K562 (cell line): Measurements from ENCODE around the gene CDH18. TPM values are rescaled to one million over a fixed set of nuclear protein-coding genes. Genes with fewer than 3 reads are reported as not detected.

Experiments
- ATAC-seq: fragments of 200-7000 bp; cut with Tn5 transposase; 3 replicates; pipeline ENCODE4 v1.9.1; 2020; ENCODE audit warnings: moderate library complexity
- BruUV-seq: library from RNA; stranded (reverse); fragments of 400-500 nt; replicated peaks from 2 replicates; lab custom pipeline; 2021; lab: Mats Ljungman, UMichigan
- CTCF ChIA-PET: fragments of 300-600 bp; formaldehyde crosslinking; extraction: SDS; loops from one replicate; lab custom pipeline; 2021; ENCODE audit warnings: low intra/inter-chr PET ratio; lab: Yijun Ruan, JAX
- POLR2A ChIA-PET: fragments of 300-600, 350-650 bp; sonication (Branson Sonifier 250); formaldehyde crosslinking; extraction: SDS; loops from one replicate; lab custom pipeline; 2021; ENCODE audit warnings: antibody characterized with exemption, inconsistent platforms; lab: Yijun Ruan, JAX
- DNase-seq, 4 experiments: peaks; one replicate each; pipeline versions ENCODE4 v3.0.0 to v3.0.0-alpha.2; 2011 to 2018; ENCODE audit warnings: low spot score in 3 of 4, mixed read lengths in 3 of 4; ENCODE audit errors: extremely low read depth in 1 of 4
- FAIRE-seq: peaks from 2 replicates; lab custom pipeline; 2011; peaks lifted over from hg19 to GRCh38; lab: Jason Lieb, UNC
- H2AFZ ChIP-seq: 2 replicates; pipeline ENCODE4 v1.6.0; 2011; ENCODE audit warnings: low read depth, low read length, control low read depth, inconsistent platforms
- H3K27ac ChIP-seq: fragments of 200-600 bp; 3 replicates; pipeline ENCODE4 v1.8.0; 2011; ENCODE audit warnings: low read depth, mild to moderate bottlenecking, control low read depth, inconsistent platforms, low read length, moderate library complexity, mixed read lengths; ENCODE audit errors: extremely low read depth
- H3K27me3 ChIP-seq, 2 experiments: fragments of 300-600 bp in 1 of 2; 2 replicates in 1 of 2; 3 replicates in 1 of 2; pipeline versions ENCODE4 v1.6.0 to v1.8.0; 2011; ENCODE audit warnings: inconsistent platforms in 2 of 2, low read length in 2 of 2, mild to moderate bottlenecking in 1 of 2, mixed read lengths in 1 of 2, moderate library complexity in 1 of 2; ENCODE audit not compliant: control insufficient read depth in 2 of 2, insufficient read depth in 2 of 2
- H3K36me3 ChIP-seq: fragments of 300-600 bp; 3 replicates; pipeline ENCODE4 v1.8.0; 2011; ENCODE audit warnings: mild to moderate bottlenecking, low read length, inconsistent platforms; ENCODE audit not compliant: control insufficient read depth, insufficient read depth
- H3K4me1 ChIP-seq, 2 experiments: fragments of 200-600 bp in 1 of 2; replicated peaks in 1 of 2; 2 replicates in 1 of 2; 3 replicates in 1 of 2; pipeline versions ENCODE4 v1.5.1 to v1.8.0; 2011; ENCODE audit warnings: inconsistent platforms in 2 of 2, low read length in 2 of 2, mild to moderate bottlenecking in 1 of 2, mixed read lengths in 1 of 2, moderate library complexity in 1 of 2; ENCODE audit not compliant: control insufficient read depth in 2 of 2, insufficient read depth in 2 of 2
- H3K4me2 ChIP-seq: 2 replicates; pipeline ENCODE4 v1.6.1; 2011; ENCODE audit warnings: low read length, control low read depth, inconsistent platforms, mixed read lengths; ENCODE audit not compliant: insufficient read depth
- H3K4me3 ChIP-seq: fragments of 200-600 bp; sonication (generic), shearing (Covaris generic); 2 replicates; pipeline ENCODE4 v1.5.1; 2016; ENCODE audit warnings: control low read depth, inconsistent platforms
- H3K79me2 ChIP-seq: fragments of 200-600 bp; 3 replicates; pipeline ENCODE4 v1.8.0; 2011; ENCODE audit warnings: low read length, inconsistent platforms; ENCODE audit not compliant: control insufficient read depth, insufficient read depth
- H3K9ac ChIP-seq, 2 experiments: 2 replicates each; pipeline versions ENCODE4 v1.6.0 to v1.6.1; 2011; ENCODE audit warnings: low read depth in 2 of 2, low read length in 2 of 2, control low read depth in 1 of 2, inconsistent platforms in 1 of 2, mild to moderate bottlenecking in 1 of 2, mixed read lengths in 1 of 2; ENCODE audit not compliant: insufficient read depth in 1 of 2
- H3K9me1 ChIP-seq: one replicate; pipeline ENCODE4 v1.6.0; 2011; ENCODE audit warnings: inconsistent platforms, mild to moderate bottlenecking, low read length, moderate library complexity; ENCODE audit not compliant: control insufficient read depth, insufficient read depth
- H3K9me3 ChIP-seq: replicated peaks from 2 replicates; pipeline ENCODE4 v1.5.1; 2011; ENCODE audit warnings: low read depth, low read length, inconsistent platforms; ENCODE audit not compliant: control insufficient read depth, insufficient read depth
- H4K20me1 ChIP-seq: replicated peaks from 2 replicates; pipeline ENCODE4 v1.6.1; 2011; ENCODE audit warnings: low read length, inconsistent platforms, mixed read lengths; ENCODE audit not compliant: control insufficient read depth, insufficient read depth
- ARNT ChIP-seq, 2 experiments: fragments of 450-650 bp; IDR thresholded peaks; 2 replicates each; pipeline ENCODE4 v1.6.1; 2016; ENCODE audit warnings: mild to moderate bottlenecking in 1 of 2
- CREBBP ChIP-seq: IDR thresholded peaks from one replicate; pipeline ENCODE4 v1.6.1; 2012; ENCODE audit warnings: low read depth, mild to moderate bottlenecking, control low read depth, inconsistent platforms, low read length
- ELF2 ChIP-seq: fragments of 250-450 bp; sonication (Bioruptor Pico); IDR thresholded peaks from 2 replicates; pipeline ENCODE4 v1.5.0; 2021; ENCODE audit warnings: mild to moderate bottlenecking
- IFI16 ChIP-seq: fragments of 250-450 bp; sonication (Bioruptor Pico); IDR thresholded peaks from 2 replicates; pipeline ENCODE4 v2.1.2; 2022; ENCODE audit warnings: mild to moderate bottlenecking, inconsistent platforms
- KHSRP ChIP-seq: fragments of 450-650 bp; IDR thresholded peaks from 2 replicates; pipeline ENCODE4 v1.6.1; 2017
- KLF1 ChIP-seq: fragments of 450-650 bp; IDR thresholded peaks from 2 replicates; pipeline ENCODE4 v1.6.1; 2016; ENCODE audit warnings: missing genetic modification characterization, missing compliant biosample characterization
- MCM3 ChIP-seq: fragments of 450-650 bp; IDR thresholded peaks from 2 replicates; pipeline ENCODE4 v1.6.1; 2016
- MTA1 ChIP-seq: fragments of 450-650 bp; IDR thresholded peaks from 2 replicates; pipeline ENCODE4 v1.6.1; 2017; ENCODE audit warnings: borderline replicate concordance
- SREBF2 ChIP-seq: sonication (generic); formaldehyde crosslinking; IDR thresholded peaks from 2 replicates; pipeline ENCODE4 v1.4.0; 2020; ENCODE audit warnings: mild to moderate bottlenecking, missing genetic modification reagents
- WGBS: fragments of 100-300 bp; shearing (Covaris generic); methylation state at CpG from one replicate; pipeline ENCODE4 v1.1.6; 2016; ENCODE audit warnings: low coverage, mixed read lengths; ENCODE audit not compliant: insufficient coverage; ENCODE audit errors: missing lambda C conversion rate; 5-methylcytosine and 5-hydroxymethylcytosine counted together
- in situ Hi-C: fragments of 300-500 bp; cut with MboI; formaldehyde crosslinking; loops from 4 replicates; pipeline ENCODE4 v1.15.0; 2018; ENCODE audit warnings: inconsistent platforms, mixed read lengths
- intact Hi-C: fragments of 100-400 bp; cut with micrococcal nuclease; formaldehyde crosslinking; loops from 2 replicates; pipeline ENCODE4 v1.14.2; 2022
- polyA plus RNA-seq, 8 experiments: library from polyadenylated mRNA; depleted of rRNA in 4 of 8; stranded (reverse) in 5 of 8; unstranded in 3 of 8; fragments of >200 nt; fragmentation: Nextera tagmentation in 2 of 8; fragmentation: Illumina TruSeq in 1 of 8; extraction: Ambion mirVana in 2 of 8; extraction: Trizol in 1 of 8; gene quantifications; 2 replicates each; pipeline versions ENCODE4 v1.2.1 to v1.2.3, GENCODE V29; 2011 to 2014; ENCODE audit warnings: inconsistent platforms in 1 of 8, missing spikeins in 1 of 8
- total RNA-seq, 7 experiments: library from RNA; depleted of rRNA in 6 of 7; stranded (reverse); fragments of >200 nt in 6 of 7; fragmentation: Illumina TruSeq in 2 of 7; extraction: Trizol in 2 of 7; gene quantifications; 2 replicates each; pipeline versions ENCODE4 v1.2.1 to v1.2.3, GENCODE V29; 2011 to 2021; ENCODE audit warnings: low replicate concordance in 1 of 7
- TF ChIP-seq, protein P1 (sequence below): fragments of 450-650 bp; formaldehyde crosslinking; IDR thresholded peaks from 2 replicates; pipeline ENCODE4 v1.4.0; 2020; ENCODE audit warnings: mild to moderate bottlenecking, mixed read lengths
- TF ChIP-seq, protein P2 (sequence below), 2 experiments: fragments of 450-650 bp; conservative IDR thresholded peaks; 2 replicates each; pipeline ENCODE4 v1.6.1; 2017; ENCODE audit warnings: mild to moderate bottlenecking in 2 of 2, moderate library complexity in 2 of 2
- TF ChIP-seq, protein P3 (sequence below): fragments of 450-650 bp; formaldehyde crosslinking; IDR thresholded peaks from 2 replicates; pipeline ENCODE4 v1.4.0; 2020; ENCODE audit warnings: mild to moderate bottlenecking, moderate library complexity
- TF ChIP-seq, protein P4 (sequence below): sonication (generic); formaldehyde crosslinking; IDR thresholded peaks from 2 replicates; pipeline ENCODE4 v1.8.1; 2023; ENCODE audit warnings: mild to moderate bottlenecking, missing genetic modification reagents
- TF ChIP-seq, protein P5 (sequence below): fragments of 150-350 bp; IDR thresholded peaks from 2 replicates; pipeline ENCODE4 v1.6.1; 2014; ENCODE audit warnings: low read depth, mild to moderate bottlenecking, low read length, borderline replicate concordance

CDH18 gene
- total and polyA plus RNA-seq, 9 of the 15 experiments (the other 6 are each of a cell fraction or from before 2014, with no cell fraction given) = 0.18 to 1.4 (median 0.31) TPM

DNA sequence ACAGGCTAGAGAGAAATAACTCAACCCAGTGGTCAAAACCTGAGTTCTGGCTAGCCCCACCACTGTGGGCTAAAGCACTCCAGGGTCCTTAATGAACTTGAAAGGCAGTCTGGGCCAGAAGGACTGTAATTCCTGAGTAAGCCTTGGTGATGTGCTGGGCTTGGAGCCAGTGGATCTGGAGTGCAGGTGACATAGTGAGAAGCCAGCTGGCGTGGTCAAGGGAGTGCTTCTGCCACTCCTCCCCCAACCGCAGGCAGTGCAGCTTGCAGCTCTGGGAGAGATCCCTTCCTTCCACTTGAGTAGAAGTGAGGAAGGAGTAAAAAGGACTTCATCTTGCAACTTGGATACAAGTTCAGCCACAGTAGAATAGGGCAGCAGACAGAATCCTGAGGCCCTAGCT lies 424.0 kb downstream of the CDH18 start:
- no peak overlapping the region for H3K4me2 ChIP-seq
- in situ Hi-C loops = no loop called here
- no peaks in the 10 kb centered on the region for H3K36me3 ChIP-seq
- H3K4me3 ChIP-seq = no peak overlapping the region
- CTCF ChIA-PET = no interaction called here
- H3K27me3 ChIP-seq = no peaks in the 10 kb centered on the region
- no peak overlapping the region for H2AFZ ChIP-seq
- no peak overlapping the region for H3K27ac ChIP-seq
- no peaks in the 10 kb centered on the region for H3K9me3 ChIP-seq
- POLR2A ChIA-PET = no interaction called here
- H3K79me2 ChIP-seq = no peaks in the 10 kb centered on the region
- no peak overlapping the region for H3K9ac ChIP-seq
- WGBS = 0% methylated on average over 2 of the region's 2 CpGs
- no peaks in the 10 kb centered on the region for H3K4me1 ChIP-seq
- ATAC-seq = no peak
- intact Hi-C loops = no loop called here
- no peak for TF ChIP-seq MTA1
- TF ChIP-seq KLF1 = no peak
- TF ChIP-seq ELF2 (CRISPR knock-in tag) = no peak
- TF ChIP-seq, protein P1, sequence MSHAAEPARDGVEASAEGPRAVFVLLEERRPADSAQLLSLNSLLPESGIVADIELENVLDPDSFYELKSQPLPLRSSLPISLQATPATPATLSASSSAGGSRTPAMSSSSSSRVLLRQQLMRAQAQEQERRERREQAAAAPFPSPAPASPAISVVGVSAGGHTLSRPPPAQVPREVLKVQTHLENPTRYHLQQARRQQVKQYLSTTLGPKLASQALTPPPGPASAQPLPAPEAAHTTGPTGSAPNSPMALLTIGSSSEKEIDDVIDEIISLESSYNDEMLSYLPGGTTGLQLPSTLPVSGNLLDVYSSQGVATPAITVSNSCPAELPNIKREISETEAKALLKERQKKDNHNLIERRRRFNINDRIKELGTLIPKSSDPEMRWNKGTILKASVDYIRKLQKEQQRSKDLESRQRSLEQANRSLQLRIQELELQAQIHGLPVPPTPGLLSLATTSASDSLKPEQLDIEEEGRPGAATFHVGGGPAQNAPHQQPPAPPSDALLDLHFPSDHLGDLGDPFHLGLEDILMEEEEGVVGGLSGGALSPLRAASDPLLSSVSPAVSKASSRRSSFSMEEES (CRISPR knock-in tag) = no peak
- no peak for TF ChIP-seq SREBF2 (CRISPR knock-in tag)
- no peak for TF ChIP-seq IFI16 (CRISPR knock-in tag)
- TF ChIP-seq, protein P2, sequence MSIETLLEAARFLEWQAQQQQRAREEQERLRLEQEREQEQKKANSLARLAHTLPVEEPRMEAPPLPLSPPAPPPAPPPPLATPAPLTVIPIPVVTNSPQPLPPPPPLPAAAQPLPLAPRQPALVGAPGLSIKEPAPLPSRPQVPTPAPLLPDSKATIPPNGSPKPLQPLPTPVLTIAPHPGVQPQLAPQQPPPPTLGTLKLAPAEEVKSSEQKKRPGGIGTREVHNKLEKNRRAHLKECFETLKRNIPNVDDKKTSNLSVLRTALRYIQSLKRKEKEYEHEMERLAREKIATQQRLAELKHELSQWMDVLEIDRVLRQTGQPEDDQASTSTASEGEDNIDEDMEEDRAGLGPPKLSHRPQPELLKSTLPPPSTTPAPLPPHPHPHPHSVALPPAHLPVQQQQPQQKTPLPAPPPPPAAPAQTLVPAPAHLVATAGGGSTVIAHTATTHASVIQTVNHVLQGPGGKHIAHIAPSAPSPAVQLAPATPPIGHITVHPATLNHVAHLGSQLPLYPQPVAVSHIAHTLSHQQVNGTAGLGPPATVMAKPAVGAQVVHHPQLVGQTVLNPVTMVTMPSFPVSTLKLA (conservative IDR thresholded peaks at IDR 0.05) = no peak
- TF ChIP-seq, protein P3, sequence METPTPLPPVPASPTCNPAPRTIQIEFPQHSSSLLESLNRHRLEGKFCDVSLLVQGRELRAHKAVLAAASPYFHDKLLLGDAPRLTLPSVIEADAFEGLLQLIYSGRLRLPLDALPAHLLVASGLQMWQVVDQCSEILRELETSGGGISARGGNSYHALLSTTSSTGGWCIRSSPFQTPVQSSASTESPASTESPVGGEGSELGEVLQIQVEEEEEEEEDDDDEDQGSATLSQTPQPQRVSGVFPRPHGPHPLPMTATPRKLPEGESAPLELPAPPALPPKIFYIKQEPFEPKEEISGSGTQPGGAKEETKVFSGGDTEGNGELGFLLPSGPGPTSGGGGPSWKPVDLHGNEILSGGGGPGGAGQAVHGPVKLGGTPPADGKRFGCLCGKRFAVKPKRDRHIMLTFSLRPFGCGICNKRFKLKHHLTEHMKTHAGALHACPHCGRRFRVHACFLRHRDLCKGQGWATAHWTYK = no peak
- TF ChIP-seq, protein P4, sequence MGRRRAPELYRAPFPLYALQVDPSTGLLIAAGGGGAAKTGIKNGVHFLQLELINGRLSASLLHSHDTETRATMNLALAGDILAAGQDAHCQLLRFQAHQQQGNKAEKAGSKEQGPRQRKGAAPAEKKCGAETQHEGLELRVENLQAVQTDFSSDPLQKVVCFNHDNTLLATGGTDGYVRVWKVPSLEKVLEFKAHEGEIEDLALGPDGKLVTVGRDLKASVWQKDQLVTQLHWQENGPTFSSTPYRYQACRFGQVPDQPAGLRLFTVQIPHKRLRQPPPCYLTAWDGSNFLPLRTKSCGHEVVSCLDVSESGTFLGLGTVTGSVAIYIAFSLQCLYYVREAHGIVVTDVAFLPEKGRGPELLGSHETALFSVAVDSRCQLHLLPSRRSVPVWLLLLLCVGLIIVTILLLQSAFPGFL (CRISPR knock-in tag) = no peak
- TF ChIP-seq ARNT (IDR thresholded peaks at IDR 0.05) = no peak
- no peak for TF ChIP-seq KHSRP
- TF ChIP-seq, protein P5, sequence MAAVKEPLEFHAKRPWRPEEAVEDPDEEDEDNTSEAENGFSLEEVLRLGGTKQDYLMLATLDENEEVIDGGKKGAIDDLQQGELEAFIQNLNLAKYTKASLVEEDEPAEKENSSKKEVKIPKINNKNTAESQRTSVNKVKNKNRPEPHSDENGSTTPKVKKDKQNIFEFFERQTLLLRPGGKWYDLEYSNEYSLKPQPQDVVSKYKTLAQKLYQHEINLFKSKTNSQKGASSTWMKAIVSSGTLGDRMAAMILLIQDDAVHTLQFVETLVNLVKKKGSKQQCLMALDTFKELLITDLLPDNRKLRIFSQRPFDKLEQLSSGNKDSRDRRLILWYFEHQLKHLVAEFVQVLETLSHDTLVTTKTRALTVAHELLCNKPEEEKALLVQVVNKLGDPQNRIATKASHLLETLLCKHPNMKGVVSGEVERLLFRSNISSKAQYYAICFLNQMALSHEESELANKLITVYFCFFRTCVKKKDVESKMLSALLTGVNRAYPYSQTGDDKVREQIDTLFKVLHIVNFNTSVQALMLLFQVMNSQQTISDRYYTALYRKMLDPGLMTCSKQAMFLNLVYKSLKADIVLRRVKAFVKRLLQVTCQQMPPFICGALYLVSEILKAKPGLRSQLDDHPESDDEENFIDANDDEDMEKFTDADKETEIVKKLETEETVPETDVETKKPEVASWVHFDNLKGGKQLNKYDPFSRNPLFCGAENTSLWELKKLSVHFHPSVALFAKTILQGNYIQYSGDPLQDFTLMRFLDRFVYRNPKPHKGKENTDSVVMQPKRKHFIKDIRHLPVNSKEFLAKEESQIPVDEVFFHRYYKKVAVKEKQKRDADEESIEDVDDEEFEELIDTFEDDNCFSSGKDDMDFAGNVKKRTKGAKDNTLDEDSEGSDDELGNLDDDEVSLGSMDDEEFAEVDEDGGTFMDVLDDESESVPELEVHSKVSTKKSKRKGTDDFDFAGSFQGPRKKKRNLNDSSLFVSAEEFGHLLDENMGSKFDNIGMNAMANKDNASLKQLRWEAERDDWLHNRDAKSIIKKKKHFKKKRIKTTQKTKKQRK = no peak
- TF ChIP-seq CREBBP = no peak
- no peak for TF ChIP-seq MCM3
- TF ChIP-seq, all 486 proteins: peak for 0
- Histone ChIP-seq H3K9me1 (no peaks in the 10 kb centered on the region), H4K20me1 (no peaks in the 10 kb centered on the region)
- BruUV-seq = no TSS peak
- no peak for FAIRE-seq
- DNase-seq = no peak
